GM19397 (cell line): Measurements from ENCODE around the gene CLSTN2.

Source experiments
- ATAC-seq: cut with Tn5 transposase; IDR thresholded peaks from one replicate; pipeline ENCODE4 v1.9.1; 2021; ENCODE audit warnings: mild to moderate bottlenecking, moderate library complexity; ENCODE audit not compliant: unreplicated experiment

Gene CLSTN2

GRCh38 chr3:140614001-140614400, 679.0 kb downstream of the CLSTN2 start:
- no peak for ATAC-seq

- no peak for ATAC-seq
Observed at GRCh38 chr3:140617135-140617534, 682.1 kb downstream of the CLSTN2 start.

GRCh38 chr3:140626856-140627255, 691.9 kb downstream of the CLSTN2 start:
- no peak for ATAC-seq
